CD4-positive, CD25-positive, alpha-beta regulatory T cell (primary cell): ENCODE data around the gene CD244. TPM values are rescaled to one million over a fixed set of nuclear protein-coding genes. Genes with fewer than 3 reads are reported as not detected.

Experiments
- ATAC-seq, 2 donors: fragments of 150-1000 bp; cut with Tn5 transposase; one replicate each; pipeline ENCODE4 v1.10.0; 2021; ENCODE audit warnings: low read depth in 2 of 2, moderate number of reproducible peaks in 2 of 2, moderate library complexity in 1 of 2
- DNase-seq, 3 donors: peaks; one replicate each; pipeline versions ENCODE4 v3.0.0 to v3.0.0-alpha.2; 2012 to 2022; ENCODE audit warnings: mixed read lengths in 1 of 3
- H3K27ac ChIP-seq: one replicate; pipeline ENCODE4 v1.7.0; 2013; ENCODE audit warnings: mild to moderate bottlenecking, low read length; ENCODE audit not compliant: insufficient read depth, poor library complexity, severe bottlenecking
- H3K27me3 ChIP-seq: one replicate; pipeline ENCODE4 v1.7.0; 2013; ENCODE audit warnings: low read length; ENCODE audit not compliant: control insufficient read depth, insufficient read depth
- H3K36me3 ChIP-seq: one replicate; pipeline ENCODE4 v1.7.0; 2013; ENCODE audit warnings: mild to moderate bottlenecking, low read length, moderate library complexity; ENCODE audit not compliant: control insufficient read depth, insufficient read depth
- H3K4me1 ChIP-seq: 2 replicates; pipeline ENCODE4 v1.7.0; 2013; ENCODE audit warnings: mild to moderate bottlenecking, low read length; ENCODE audit not compliant: insufficient read depth, control insufficient read depth, poor library complexity, severe bottlenecking
- H3K4me3 ChIP-seq: one replicate; pipeline ENCODE4 v1.7.0; 2013; ENCODE audit warnings: low read depth, mild to moderate bottlenecking, low read length, moderate library complexity
- H3K9me3 ChIP-seq, 2 experiments: 1 replicate in 1 of 2; 2 replicates in 1 of 2; pipeline ENCODE4 v1.7.0; 2013; ENCODE audit warnings: low read length in 2 of 2, mild to moderate bottlenecking in 1 of 2, moderate library complexity in 1 of 2; ENCODE audit not compliant: control insufficient read depth in 2 of 2
- H3K27ac Mint-ChIP-seq, 3 donors: one replicate each; pipeline ENCODE4 v1.8.0; 2020 to 2022; ENCODE audit warnings: mild to moderate bottlenecking in 3 of 3, mixed read lengths in 3 of 3, moderate library complexity in 2 of 3
- H3K27me3 Mint-ChIP-seq: one replicate; pipeline ENCODE4 v1.8.0; 2022; ENCODE audit warnings: mild to moderate bottlenecking, mixed read lengths
- H3K36me3 Mint-ChIP-seq: one replicate; pipeline ENCODE4 v1.8.0; 2020; ENCODE audit warnings: mixed read lengths
- H3K4me1 Mint-ChIP-seq, 4 donors: one replicate each; pipeline ENCODE4 v1.8.0; 2020 to 2022; ENCODE audit warnings: mixed read lengths in 4 of 4, mild to moderate bottlenecking in 1 of 4
- H3K4me3 Mint-ChIP-seq, 4 donors: one replicate each; pipeline ENCODE4 v1.8.0; 2020 to 2022; ENCODE audit warnings: mild to moderate bottlenecking in 4 of 4, mixed read lengths in 4 of 4, moderate library complexity in 3 of 4
- H3K9me3 Mint-ChIP-seq, 7 donors: one replicate each; pipeline ENCODE4 v1.8.0; 2020 to 2022; ENCODE audit warnings: mixed read lengths in 7 of 7, mild to moderate bottlenecking in 3 of 7, moderate library complexity in 2 of 7
- polyA plus RNA-seq, 4 donors: library from polyadenylated mRNA; unstranded; fragments of 300-500 nt; fragmentation: Illumina TruSeq; gene quantifications; one replicate each; pipeline ENCODE4 v1.2.3, GENCODE V29; 2021
- total RNA-seq: library from RNA; stranded (reverse); gene quantifications from one replicate; pipeline ENCODE4 v1.2.3, GENCODE V29; 2022

CD244 gene
- total and polyA plus RNA-seq, 5 donors from 2014 or later, result 0.26 to 0.63 (median 0.47) TPM

DNA sequence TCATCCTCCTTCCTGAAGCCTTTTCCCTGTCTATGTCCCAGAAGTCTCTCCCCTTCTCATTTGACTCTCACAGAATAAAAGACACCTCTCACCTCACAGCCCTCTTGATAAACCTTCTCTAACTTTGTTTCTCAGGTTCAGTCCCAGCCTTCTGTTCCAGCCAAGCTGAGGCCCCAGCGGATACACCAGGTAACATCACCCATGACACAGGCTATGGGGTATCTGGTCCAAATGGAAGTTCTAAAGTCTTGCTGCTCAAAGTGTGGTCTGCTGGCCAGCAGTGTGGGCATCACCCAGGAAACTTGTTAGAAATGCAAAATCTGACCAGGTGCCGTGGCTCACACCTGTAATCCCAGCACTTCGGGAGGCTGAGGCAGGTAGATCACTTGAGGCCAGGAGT is 43.5 kb downstream of the CD244 start:
- Histone ChIP-seq H3K27me3 (no peaks in the 10 kb centered on the region), H3K4me3 (no peak overlapping the region), H3K4me1 (no peaks in the 10 kb centered on the region), H3K9me3 (no peaks in the 10 kb centered on the region), H3K36me3 (peaks cover 82% of the 10 kb centered on the region), H3K27ac (no peak overlapping the region)
- H3K27ac Mint-ChIP-seq, result peak overlapping the region in 1 of 3 donors; percentile 55
- H3K27me3 Mint-ChIP-seq, result no peaks in the 10 kb centered on the region
- peaks cover 5 to 12% (median 8%) of the 10 kb centered on the region in 4 donors for H3K4me1 Mint-ChIP-seq
- H3K36me3 Mint-ChIP-seq, result peaks cover 56% of the 10 kb centered on the region
- no peak overlapping the region for H3K4me3 Mint-ChIP-seq
- no peak for ATAC-seq
- no peak for DNase-seq
- H3K9me3 Mint-ChIP-seq, result no peaks in the 10 kb centered on the region

DNA sequence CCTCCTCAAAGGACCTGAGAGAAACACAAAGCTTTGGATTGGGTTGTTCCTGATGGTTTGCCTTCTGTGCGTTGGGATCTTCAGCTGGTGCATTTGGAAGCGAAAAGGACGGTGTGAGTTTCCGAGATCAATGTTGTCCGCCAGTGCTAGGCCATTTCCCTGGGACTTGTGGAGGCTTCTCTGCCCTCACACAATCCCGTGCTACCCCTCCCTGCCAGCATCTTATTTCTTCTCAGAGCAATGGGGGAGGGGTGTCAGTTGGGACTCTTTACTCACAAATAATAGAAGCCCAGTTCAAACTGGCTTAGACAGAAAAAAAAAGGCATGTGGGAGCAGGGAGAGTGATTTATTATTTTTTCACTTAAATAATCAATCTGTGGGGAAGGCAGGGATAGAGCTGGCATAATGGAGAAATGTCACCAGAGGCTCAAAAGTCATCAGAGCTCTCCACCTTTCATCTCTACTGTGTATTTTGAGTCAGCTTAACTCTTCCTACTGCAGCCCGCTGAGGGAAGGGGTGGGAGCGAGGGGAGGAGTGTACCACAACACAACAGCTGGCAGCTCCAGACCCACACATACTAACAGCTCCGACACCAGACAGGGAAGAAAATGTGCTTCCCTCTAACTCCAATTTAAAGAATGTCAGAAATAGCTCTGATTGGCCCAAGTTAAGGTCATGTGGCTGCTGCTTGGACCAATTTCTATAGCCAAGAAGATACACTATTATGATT is 44.3 kb downstream of the CD244 start:
- Mint-ChIP-seq H3K27ac (peak overlapping the region in 1 of 3 donors; percentile 40), H3K4me1 (peaks cover 11 to 17% (median 13%) of the 10 kb centered on the region in 4 donors), H3K27me3 (no peaks in the 10 kb centered on the region), H3K4me3 (no peak overlapping the region), H3K9me3 (no peaks in the 10 kb centered on the region), H3K36me3 (peaks cover 64% of the 10 kb centered on the region)
- no peak overlapping the region for H3K27ac ChIP-seq
- ATAC-seq (no peak), DNase-seq (no peak)
- H3K4me3 ChIP-seq, result no peak overlapping the region
- H3K4me1 ChIP-seq, result peaks cover 5% of the 10 kb centered on the region
- peaks cover 82% of the 10 kb centered on the region for H3K36me3 ChIP-seq
- no peaks in the 10 kb centered on the region for H3K27me3 ChIP-seq
- no peaks in the 10 kb centered on the region for H3K9me3 ChIP-seq

DNA sequence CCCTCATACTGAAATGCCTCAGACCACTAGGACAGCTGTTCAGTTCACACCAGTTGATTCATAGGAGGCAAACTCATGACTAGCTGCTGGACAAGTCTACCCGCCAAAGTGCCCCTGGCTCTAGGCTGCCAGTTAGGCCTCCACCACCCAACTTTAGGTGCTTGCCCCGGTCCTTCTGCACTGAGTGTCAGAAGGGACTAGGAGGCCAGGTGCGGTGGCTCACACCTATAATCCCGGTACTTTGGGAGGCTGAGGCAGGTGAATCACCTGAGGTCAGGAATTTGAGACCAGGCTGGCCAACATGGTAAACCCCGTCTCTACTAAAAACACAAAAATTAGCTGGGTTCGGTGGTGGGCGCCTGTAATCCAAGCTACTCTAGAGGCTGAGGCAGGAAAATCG is 47.8 kb downstream of the CD244 start:
- Histone ChIP-seq H3K9me3 (no peaks in the 10 kb centered on the region), H3K4me1 (peaks cover 14% of the 10 kb centered on the region), H3K27me3 (no peaks in the 10 kb centered on the region), H3K27ac (no peak overlapping the region), H3K4me3 (no peak overlapping the region), H3K36me3 (peaks cover 85% of the 10 kb centered on the region)
- Mint-ChIP-seq H3K9me3 (no peaks in the 10 kb centered on the region), H3K4me1 (peaks cover 30 to 50% (median 38%) of the 10 kb centered on the region in 4 donors), H3K4me3 (peak overlapping the region in 1 of 4 donors; percentile 38), H3K27ac (peak overlapping the region in 1 of 3 donors; percentile 77), H3K27me3 (no peaks in the 10 kb centered on the region), H3K36me3 (peaks cover 69% of the 10 kb centered on the region)
- ATAC-seq, result no peak
- DNase-seq, result no peak

DNA sequence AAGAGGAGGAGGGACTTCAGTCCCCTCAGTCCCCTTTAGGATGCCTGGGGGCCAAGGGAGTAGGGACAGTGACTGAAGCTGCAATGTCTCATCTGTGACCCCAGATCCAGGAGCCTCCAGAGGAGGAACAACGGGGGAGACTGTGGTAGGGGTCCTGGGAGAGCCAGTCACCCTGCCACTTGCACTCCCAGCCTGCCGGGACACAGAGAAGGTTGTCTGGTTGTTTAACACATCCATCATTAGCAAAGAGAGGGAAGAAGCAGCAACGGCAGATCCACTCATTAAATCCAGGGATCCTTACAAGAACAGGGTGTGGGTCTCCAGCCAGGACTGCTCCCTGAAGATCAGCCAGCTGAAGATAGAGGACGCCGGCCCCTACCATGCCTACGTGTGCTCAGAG is 48.4 kb downstream of the CD244 start:
- no peaks in the 10 kb centered on the region for H3K27me3 Mint-ChIP-seq
- H3K27ac Mint-ChIP-seq, result peak overlapping the region in 1 of 3 donors; percentile 20
- H3K4me3 ChIP-seq, result no peak overlapping the region
- H3K9me3 ChIP-seq, result no peaks in the 10 kb centered on the region
- ATAC-seq (no peak), DNase-seq (no peak)
- peaks cover 35 to 54% (median 42%) of the 10 kb centered on the region in 4 donors for H3K4me1 Mint-ChIP-seq
- H3K4me3 Mint-ChIP-seq, result no peak overlapping the region
- no peaks in the 10 kb centered on the region for H3K9me3 Mint-ChIP-seq
- no peaks in the 10 kb centered on the region for H3K27me3 ChIP-seq
- peaks cover 72% of the 10 kb centered on the region for H3K36me3 Mint-ChIP-seq
- peaks cover 88% of the 10 kb centered on the region for H3K36me3 ChIP-seq
- no peak overlapping the region for H3K27ac ChIP-seq
- H3K4me1 ChIP-seq, result peaks cover 14% of the 10 kb centered on the region

DNA sequence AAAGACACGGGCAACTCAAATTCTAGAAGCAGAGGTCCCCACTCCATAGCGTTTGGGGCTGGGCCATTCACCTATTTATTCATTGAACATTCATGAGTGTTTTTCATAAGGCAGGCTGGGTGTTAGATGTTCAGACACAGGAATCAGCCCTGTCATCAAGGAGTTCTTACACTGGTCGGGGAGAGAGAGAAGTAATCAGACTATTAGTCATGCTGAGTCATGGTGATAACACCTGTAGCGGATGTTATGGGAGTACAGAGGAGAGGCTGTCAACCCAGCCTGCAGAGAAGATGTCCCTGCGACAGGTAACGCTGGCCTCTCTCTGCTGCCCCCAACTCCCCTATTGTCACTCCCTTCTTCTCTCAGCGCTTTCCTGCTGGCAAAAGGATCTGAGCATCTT is 49.5 kb downstream of the CD244 start:
- Histone ChIP-seq H3K36me3 (peaks cover 86% of the 10 kb centered on the region), H3K27me3 (no peaks in the 10 kb centered on the region), H3K4me3 (no peak overlapping the region), H3K27ac (no peak overlapping the region), H3K4me1 (peaks cover 19% of the 10 kb centered on the region), H3K9me3 (no peaks in the 10 kb centered on the region)
- Mint-ChIP-seq H3K36me3 (peaks cover 68% of the 10 kb centered on the region), H3K4me1 (peaks cover 41 to 59% (median 42%) of the 10 kb centered on the region in 4 donors), H3K9me3 (no peaks in the 10 kb centered on the region), H3K27me3 (no peaks in the 10 kb centered on the region), H3K4me3 (peak overlapping the region in 1 of 4 donors; percentile 11), H3K27ac (peak overlapping the region; percentile 57 to 93 (median 63))
- peak in 2 of 3 donors; percentile 60 to 84 for DNase-seq
- ATAC-seq, result peak; percentile 97 to 99

DNA sequence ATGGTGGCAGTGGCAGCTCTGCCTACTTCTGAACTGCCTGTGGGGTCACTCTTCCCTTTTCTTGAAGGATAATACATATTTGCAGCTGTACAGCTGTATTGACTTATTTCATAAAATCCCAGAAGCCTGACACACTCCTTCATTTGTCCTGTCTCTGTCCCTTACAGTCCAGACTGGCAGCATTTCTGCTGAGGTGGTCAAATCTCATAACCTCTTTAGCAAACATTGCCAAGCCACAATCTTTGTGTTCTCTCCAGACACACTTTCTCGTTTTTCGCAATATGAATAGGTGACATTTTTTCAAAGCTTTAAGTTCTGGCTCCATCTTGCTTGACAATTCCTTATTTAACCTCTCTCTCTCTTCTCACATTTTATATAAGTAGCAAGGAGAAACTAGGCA is 51.5 kb downstream of the CD244 start:
- Mint-ChIP-seq H3K9me3 (peaks cover 0 to 12% (median 2%) of the 10 kb centered on the region in 7 donors), H3K27ac (peak overlapping the region in 2 of 3 donors; percentile 64), H3K36me3 (peaks cover 75% of the 10 kb centered on the region), H3K27me3 (no peaks in the 10 kb centered on the region), H3K4me1 (peaks cover 48 to 78% (median 52%) of the 10 kb centered on the region in 4 donors), H3K4me3 (no peak overlapping the region)
- peaks cover 13 to 14% of the 10 kb centered on the region in 2 experiments for H3K9me3 ChIP-seq
- no peak for ATAC-seq
- no peaks in the 10 kb centered on the region for H3K27me3 ChIP-seq
- peaks cover 86% of the 10 kb centered on the region for H3K36me3 ChIP-seq
- no peak overlapping the region for H3K4me3 ChIP-seq
- DNase-seq, result no peak
- peaks cover 31% of the 10 kb centered on the region for H3K4me1 ChIP-seq
- no peak overlapping the region for H3K27ac ChIP-seq

DNA sequence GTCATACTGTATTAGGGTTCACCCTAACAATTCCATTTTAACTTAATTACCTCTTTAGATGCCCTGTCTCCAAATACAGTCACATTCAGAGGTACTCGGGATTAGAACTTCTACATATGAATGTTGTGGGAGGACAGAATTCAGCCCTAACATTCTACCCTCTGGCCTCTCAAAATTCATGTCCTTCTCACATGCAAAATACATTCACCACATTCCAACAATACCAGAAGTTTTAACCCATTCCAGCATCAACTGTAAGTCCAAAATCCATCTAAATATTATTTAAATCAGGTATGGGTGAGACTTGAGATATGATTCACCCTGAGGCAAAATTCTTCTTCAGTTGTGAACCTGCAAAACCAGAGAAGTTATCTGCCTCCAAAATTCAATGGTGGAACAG is 52.2 kb downstream of the CD244 start:
- no peak for DNase-seq
- peaks cover 16% of the 10 kb centered on the region in 2 experiments for H3K9me3 ChIP-seq
- H3K27me3 ChIP-seq, result no peaks in the 10 kb centered on the region
- Mint-ChIP-seq H3K27ac (peak overlapping the region in 1 of 3 donors; percentile 64), H3K4me1 (peaks cover 45 to 82% (median 57%) of the 10 kb centered on the region in 4 donors), H3K36me3 (peaks cover 78% of the 10 kb centered on the region), H3K27me3 (no peaks in the 10 kb centered on the region), H3K9me3 (peaks cover 0 to 17% (median 7%) of the 10 kb centered on the region in 7 donors), H3K4me3 (peak overlapping the region in 2 of 4 donors; percentile 26 to 38)
- peaks cover 86% of the 10 kb centered on the region for H3K36me3 ChIP-seq
- no peak overlapping the region for H3K4me3 ChIP-seq
- no peak overlapping the region for H3K27ac ChIP-seq
- H3K4me1 ChIP-seq, result peaks cover 31% of the 10 kb centered on the region
- ATAC-seq, result no peak
